Brain microvascular endothelial cell (primary cell): ENCODE data around the gene SLC25A25.

ENCODE experiments used
- DNase-seq: peaks from one replicate; pipeline ENCODE4 v3.0.0-alpha.2; 2020
- H3K27ac ChIP-seq: fragments of 250-450 bp; sonication (Bioruptor Pico); 2 replicates; pipeline ENCODE4 v1.5.1; 2020; ENCODE audit warnings: mild to moderate bottlenecking, moderate library complexity
- H3K27me3 ChIP-seq: fragments of 250-450 bp; sonication (Bioruptor Pico); replicated peaks from 2 replicates; pipeline ENCODE4 v1.5.1; 2020; ENCODE audit warnings: mild to moderate bottlenecking
- H3K36me3 ChIP-seq: fragments of 250-450 bp; sonication (Bioruptor Pico); replicated peaks from 2 replicates; pipeline ENCODE4 v1.5.1; 2020; ENCODE audit warnings: mild to moderate bottlenecking
- H3K4me3 ChIP-seq: 2 replicates; pipeline ENCODE4 v1.5.1; 2011; ENCODE audit warnings: low read depth, mild to moderate bottlenecking, control low read depth, low read length, moderate library complexity
- CTCF ChIP-seq: IDR thresholded peaks from 2 replicates; pipeline ENCODE4 v1.5.1; 2011; ENCODE audit warnings: low read depth, mild to moderate bottlenecking, moderate library complexity, low read length, control low read depth, inconsistent platforms; ENCODE audit errors: missing control alignments
- in situ Hi-C: cut with HindIII; loops from 2 replicates; pipeline ENCODE4 v1.10.0; 2017; ENCODE audit warnings: low sequenced_read_pairs, low pct_ligation_motif_present

The SLC25A25 gene

DNA sequence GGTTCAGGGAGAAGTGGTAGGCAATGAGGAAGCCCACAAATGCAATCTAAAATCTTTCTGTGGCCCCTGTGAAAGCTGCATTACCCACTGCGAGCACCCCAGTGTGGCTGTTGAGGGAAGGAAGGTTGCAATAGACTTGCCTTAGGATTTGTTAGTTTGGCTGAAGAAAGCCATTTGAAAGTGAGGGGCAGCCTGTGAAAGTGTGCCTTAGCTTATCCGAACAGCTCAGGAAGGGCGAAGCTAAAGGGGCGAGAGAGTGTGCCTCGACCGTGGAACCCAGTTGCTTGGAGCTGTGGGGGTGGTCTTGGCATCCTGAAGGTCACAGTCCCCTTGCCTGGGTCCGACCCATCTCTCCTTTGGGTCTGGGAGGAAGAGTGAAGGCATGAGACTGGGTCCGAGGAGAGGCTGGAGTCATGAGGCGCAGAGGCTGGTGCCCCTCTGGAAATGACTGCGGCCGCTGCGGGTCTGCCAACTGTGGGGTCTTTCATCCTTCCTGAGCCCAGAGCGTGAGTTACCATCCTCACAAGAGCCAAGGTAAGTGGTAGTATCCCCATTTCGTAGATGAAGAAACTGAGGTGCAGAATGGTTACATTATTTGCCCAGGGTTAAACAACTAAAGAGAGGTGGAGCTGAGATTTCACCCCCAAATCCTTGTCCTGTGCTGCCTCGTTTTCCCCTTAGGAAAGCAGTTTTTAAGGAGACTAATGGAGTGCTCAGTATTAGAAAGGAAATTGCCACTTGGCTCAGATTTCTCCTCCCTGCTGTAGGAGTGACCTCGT lies 24.4 kb downstream of the SLC25A25 start:
- no peak overlapping the region for H3K4me3 ChIP-seq
- no peak overlapping the region for H3K27ac ChIP-seq
- no peaks in the 10 kb centered on the region for H3K27me3 ChIP-seq
- no peak for DNase-seq
- no peak for TF ChIP-seq CTCF
- no peaks in the 10 kb centered on the region for H3K36me3 ChIP-seq
- in situ Hi-C loops: no loop called here

- TF ChIP-seq CTCF: no peak
- Histone ChIP-seq H3K36me3 (no peaks in the 10 kb centered on the region), H3K4me3 (no peak overlapping the region), H3K27ac (no peak overlapping the region), H3K27me3 (no peaks in the 10 kb centered on the region)
- no peak for DNase-seq
- in situ Hi-C loops: no loop called here
Observed at GRCh38 chr9:128093011-128093410, 25.0 kb downstream of the SLC25A25 start.

DNA sequence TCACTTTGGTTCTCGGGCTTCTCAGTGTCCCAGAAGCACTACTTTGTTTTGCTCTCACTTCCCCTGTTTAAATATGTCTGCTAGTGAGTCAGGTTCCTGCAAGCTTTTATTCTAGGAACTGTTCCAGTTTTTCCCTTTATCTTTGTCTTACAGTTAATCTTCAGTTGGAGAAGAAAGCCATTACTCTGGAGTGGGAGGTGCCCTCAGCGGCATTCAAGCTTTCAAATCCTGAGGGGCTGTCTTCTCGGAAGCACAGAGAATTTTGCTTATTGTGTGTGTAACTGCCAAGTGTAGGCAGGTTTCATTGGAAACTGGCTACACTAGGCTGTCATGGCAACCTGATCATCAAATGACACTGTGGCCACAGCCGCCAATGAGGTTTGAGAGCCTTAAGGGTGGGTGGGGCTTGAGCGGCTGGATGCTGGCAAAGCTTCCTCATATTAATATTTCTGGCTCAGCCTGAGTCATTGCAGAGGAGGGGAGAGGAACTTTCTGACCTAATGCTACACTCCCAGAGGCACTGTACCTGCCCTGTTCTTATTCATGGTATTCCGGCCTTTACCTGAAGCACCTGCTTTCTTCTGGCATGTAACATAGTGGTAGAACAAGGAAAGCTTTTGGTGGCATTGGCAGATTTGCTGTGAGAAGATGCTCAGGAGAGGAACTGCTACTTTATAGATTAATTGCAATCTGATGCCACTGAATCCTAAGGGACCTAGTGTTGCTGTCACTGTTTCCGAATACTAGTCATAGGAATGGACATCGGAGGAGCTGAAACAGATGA lies 26.3 kb downstream of the SLC25A25 start:
- in situ Hi-C loops: no loop called here
- H3K27ac ChIP-seq: peak overlapping the region; percentile 87
- peak overlapping the region; percentile 27 for H3K4me3 ChIP-seq
- DNase-seq: peak; percentile 98
- no peaks in the 10 kb centered on the region for H3K27me3 ChIP-seq
- no peak for TF ChIP-seq CTCF
- no peaks in the 10 kb centered on the region for H3K36me3 ChIP-seq

DNA sequence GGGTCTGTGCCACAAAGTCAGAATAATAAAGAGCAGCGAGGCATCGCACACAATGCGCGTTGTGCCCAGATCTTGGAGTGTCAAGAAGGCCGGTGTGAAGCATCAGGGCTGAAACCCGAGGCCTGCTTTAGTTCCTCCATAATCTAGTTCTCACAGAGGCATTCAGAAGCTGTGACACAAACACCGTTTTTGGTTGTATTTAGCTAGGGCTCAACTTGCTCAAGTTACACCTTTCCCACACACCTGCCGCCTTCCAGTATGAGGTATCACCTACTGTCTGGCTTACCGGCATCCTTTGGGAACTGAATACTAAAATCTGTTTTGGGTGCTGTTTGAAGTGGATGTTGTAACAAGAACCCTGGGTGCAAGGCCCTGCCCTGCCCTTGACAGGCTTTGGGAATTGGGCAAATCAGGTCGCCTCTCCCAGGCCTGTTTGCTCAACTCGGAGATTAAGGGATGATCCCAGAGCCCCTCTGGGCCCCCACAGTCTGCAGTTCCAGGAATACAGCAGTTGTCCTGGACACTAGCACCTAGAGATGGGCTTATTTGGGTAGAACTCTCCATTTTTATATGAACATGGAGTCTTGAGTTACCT lies 27.0 kb downstream of the SLC25A25 start:
- no peaks in the 10 kb centered on the region for H3K27me3 ChIP-seq
- TF ChIP-seq CTCF: no peak
- H3K27ac ChIP-seq: peak overlapping the region; percentile 87
- no peak for DNase-seq
- no peaks in the 10 kb centered on the region for H3K36me3 ChIP-seq
- in situ Hi-C loops: no loop called here
- no peak overlapping the region for H3K4me3 ChIP-seq

GRCh38 chr9:128096616-128097536 lies 28.8 kb downstream of the SLC25A25 start:
- Histone ChIP-seq H3K27ac (peak overlapping the region; percentile 96), H3K36me3 (peaks cover 14% of the 10 kb centered on the region), H3K4me3 (no peak overlapping the region), H3K27me3 (no peaks in the 10 kb centered on the region)
- DNase-seq: no peak
- no peak for TF ChIP-seq CTCF
- in situ Hi-C loops: no loop called here
